Measurements from ENCODE around the gene EFR3B.

GRCh38 chr2:25173719-25174118, 131.8 kb downstream of the EFR3B start:
- TF ChIP-seq, protein P1, sequence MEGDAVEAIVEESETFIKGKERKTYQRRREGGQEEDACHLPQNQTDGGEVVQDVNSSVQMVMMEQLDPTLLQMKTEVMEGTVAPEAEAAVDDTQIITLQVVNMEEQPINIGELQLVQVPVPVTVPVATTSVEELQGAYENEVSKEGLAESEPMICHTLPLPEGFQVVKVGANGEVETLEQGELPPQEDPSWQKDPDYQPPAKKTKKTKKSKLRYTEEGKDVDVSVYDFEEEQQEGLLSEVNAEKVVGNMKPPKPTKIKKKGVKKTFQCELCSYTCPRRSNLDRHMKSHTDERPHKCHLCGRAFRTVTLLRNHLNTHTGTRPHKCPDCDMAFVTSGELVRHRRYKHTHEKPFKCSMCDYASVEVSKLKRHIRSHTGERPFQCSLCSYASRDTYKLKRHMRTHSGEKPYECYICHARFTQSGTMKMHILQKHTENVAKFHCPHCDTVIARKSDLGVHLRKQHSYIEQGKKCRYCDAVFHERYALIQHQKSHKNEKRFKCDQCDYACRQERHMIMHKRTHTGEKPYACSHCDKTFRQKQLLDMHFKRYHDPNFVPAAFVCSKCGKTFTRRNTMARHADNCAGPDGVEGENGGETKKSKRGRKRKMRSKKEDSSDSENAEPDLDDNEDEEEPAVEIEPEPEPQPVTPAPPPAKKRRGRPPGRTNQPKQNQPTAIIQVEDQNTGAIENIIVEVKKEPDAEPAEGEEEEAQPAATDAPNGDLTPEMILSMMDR (IDR thresholded peaks at IDR 0.05): no peak
- no peak for TF ChIP-seq ZFX (IDR thresholded peaks at IDR 0.05; ENCODE audit: borderline replicate concordance)

Measured in 22Rv1 (cell line).